Ectodermal cell (in vitro differentiated cells): Measurements from ENCODE around the gene KRT4.

Experiments used
- H3K27ac ChIP-seq: 2 replicates; pipeline ENCODE4 v1.7.0; 2013; ENCODE audit warnings: mild to moderate bottlenecking, low read depth, low read length; ENCODE audit not compliant: insufficient read depth, poor library complexity, severe bottlenecking
- H3K27me3 ChIP-seq: 2 replicates; pipeline ENCODE4 v1.7.0; 2013; ENCODE audit warnings: mild to moderate bottlenecking, low read length; ENCODE audit not compliant: insufficient read depth, control insufficient read depth, poor library complexity, severe bottlenecking
- H3K36me3 ChIP-seq: one replicate; pipeline ENCODE4 v1.7.0; 2013; ENCODE audit warnings: low read length; ENCODE audit not compliant: control insufficient read depth, insufficient read depth
- H3K4me1 ChIP-seq: one replicate; pipeline ENCODE4 v1.7.0; 2013; ENCODE audit warnings: low read length; ENCODE audit not compliant: control insufficient read depth, insufficient read depth
- H3K4me3 ChIP-seq: 2 replicates; pipeline ENCODE4 v1.7.0; 2013; ENCODE audit warnings: low read depth, low read length, control low read depth; ENCODE audit not compliant: insufficient read depth
- H3K9me3 ChIP-seq: 2 replicates; pipeline ENCODE4 v1.7.0; 2013; ENCODE audit warnings: mild to moderate bottlenecking, low read length, moderate library complexity; ENCODE audit not compliant: control insufficient read depth
- WGBS, 2 experiments: methylation state at CpG; one replicate each; pipeline ENCODE4 v1.1.7; 2013; ENCODE audit warnings: missing lambda C conversion rate in 2 of 2; 5-methylcytosine and 5-hydroxymethylcytosine counted together

Gene KRT4

DNA sequence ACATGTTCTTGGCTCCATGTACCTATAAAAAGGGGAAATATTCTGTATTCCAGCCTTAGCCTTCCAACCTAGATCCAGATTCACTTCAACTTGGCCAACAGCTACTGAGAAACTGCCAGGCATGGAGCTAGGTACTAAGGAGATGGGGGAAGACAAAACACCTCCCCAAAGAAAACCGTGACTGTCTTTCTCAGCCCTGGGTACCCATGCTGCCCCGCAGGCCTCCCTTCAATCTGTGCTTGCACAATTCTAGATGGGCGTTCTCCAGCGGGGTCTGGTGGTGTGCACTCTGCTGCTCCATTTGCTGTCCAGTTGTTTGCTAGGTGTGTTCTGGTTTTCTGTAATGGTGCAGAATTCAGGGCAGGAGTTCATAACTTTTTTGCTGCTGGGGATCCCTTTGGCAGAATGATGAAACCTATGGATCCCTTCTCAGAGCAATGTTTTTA lies 817 bp upstream of the KRT4 start:
- H3K36me3 ChIP-seq = no peaks in the 10 kb centered on the region
- H3K4me1 ChIP-seq = peaks cover 10% of the 10 kb centered on the region
- H3K27ac ChIP-seq = no peak overlapping the region
- 81 to 86% methylated on average over 4 of the region's 4 CpGs for WGBS, 2 experiments
- H3K27me3 ChIP-seq = no peaks in the 10 kb centered on the region
- no peaks in the 10 kb centered on the region for H3K9me3 ChIP-seq
- no peak overlapping the region for H3K4me3 ChIP-seq

DNA sequence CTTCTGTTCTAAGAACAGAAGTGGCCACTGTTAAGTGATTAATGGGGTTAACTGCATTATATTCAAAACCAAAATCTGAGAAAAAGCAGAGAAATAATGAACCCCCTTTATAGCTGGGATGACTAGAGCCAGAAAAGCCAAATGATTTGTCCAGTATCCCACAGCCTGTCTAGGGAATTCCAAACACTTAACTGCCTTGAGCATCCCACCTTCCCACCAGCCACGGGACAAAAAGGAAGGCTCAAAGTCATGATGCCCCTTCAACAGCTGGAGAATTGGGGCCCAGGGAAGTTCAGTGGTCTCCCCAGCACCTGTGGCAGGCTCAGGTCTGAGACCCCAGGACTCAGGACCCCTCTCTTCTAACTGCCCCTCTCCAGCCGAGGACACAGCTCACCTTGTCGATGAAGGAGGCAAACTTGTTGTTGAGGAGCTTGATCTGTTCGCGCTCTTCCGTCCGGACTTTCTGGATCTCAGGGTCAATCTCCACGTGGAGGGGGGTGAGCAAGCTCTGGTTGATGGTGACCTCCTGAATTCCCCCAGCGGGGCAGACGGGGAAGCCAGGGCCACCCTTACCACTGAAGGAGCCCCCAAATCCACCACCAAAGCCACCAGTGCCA lies 605 bp downstream of the KRT4 start:
- 94 to 97% methylated on average over 10 of the region's 10 CpGs for WGBS, 2 experiments
- Histone ChIP-seq H3K9me3 (no peaks in the 10 kb centered on the region), H3K4me1 (no peaks in the 10 kb centered on the region), H3K36me3 (no peaks in the 10 kb centered on the region), H3K27me3 (no peaks in the 10 kb centered on the region), H3K4me3 (no peak overlapping the region), H3K27ac (no peak overlapping the region)

DNA sequence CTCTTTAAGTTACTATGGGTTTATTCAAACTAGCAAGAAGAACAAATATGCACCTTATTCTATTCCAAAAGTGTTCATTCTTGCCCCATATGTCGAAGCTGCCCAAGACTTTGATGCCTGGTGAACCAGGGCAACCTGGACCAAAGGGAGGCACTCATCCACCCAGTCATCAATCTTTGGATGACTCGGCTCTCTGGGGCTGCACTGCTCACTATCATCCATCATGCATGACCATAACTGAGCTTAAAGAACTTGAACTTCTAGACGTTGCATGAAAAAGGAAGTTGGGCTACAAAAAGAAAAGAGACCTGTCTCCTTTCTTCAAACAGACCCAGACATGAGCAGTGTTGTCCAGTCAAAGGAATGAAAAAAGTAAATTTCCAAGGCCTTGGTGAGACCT lies 1.2 kb downstream of the KRT4 start:
- H3K36me3 ChIP-seq = no peaks in the 10 kb centered on the region
- no peaks in the 10 kb centered on the region for H3K9me3 ChIP-seq
- no peak overlapping the region for H3K27ac ChIP-seq
- no peak overlapping the region for H3K4me3 ChIP-seq
- no peaks in the 10 kb centered on the region for H3K27me3 ChIP-seq
- 81 to 90% methylated on average over 3 of the region's 3 CpGs for WGBS, 2 experiments
- no peaks in the 10 kb centered on the region for H3K4me1 ChIP-seq

DNA sequence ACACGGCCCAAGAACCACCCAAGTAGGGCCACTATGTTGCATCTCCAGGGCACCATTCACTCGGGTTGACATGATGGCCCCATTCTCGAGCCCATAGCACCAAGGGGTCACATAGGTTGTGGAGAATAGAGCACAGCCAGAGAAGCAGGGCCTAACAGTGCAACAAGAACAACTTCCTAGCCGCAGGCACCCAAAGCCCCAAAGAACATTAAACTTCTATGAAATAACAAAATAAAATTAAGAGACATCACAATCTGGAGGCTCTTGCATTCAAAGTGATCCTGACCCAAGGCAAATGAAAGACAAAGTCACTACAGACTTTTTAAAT lies 1.9 kb downstream of the KRT4 start:
- Histone ChIP-seq H3K36me3 (no peaks in the 10 kb centered on the region), H3K27me3 (no peaks in the 10 kb centered on the region), H3K4me1 (no peaks in the 10 kb centered on the region), H3K4me3 (no peak overlapping the region), H3K9me3 (no peaks in the 10 kb centered on the region), H3K27ac (no peak overlapping the region)
- WGBS, 2 experiments = 77 to 78% methylated on average over 4 of the region's 4 CpGs

GRCh38 chr12:52811191-52812072 lies 2.5 kb downstream of the KRT4 start:
- Histone ChIP-seq H3K4me1 (no peaks in the 10 kb centered on the region), H3K9me3 (no peaks in the 10 kb centered on the region), H3K4me3 (no peak overlapping the region), H3K27ac (no peak overlapping the region), H3K36me3 (no peaks in the 10 kb centered on the region), H3K27me3 (no peaks in the 10 kb centered on the region)
- WGBS, 2 experiments = 92% methylated on average over 9 of the region's 9 CpGs

GRCh38 chr12:52810554-52810953 lies 3.4 kb downstream of the KRT4 start:
- WGBS, 2 experiments = 71 to 72% methylated on average over 5 of the region's 5 CpGs
- H3K27me3 ChIP-seq = no peaks in the 10 kb centered on the region
- H3K4me3 ChIP-seq = no peak overlapping the region
- H3K27ac ChIP-seq = no peak overlapping the region
- no peaks in the 10 kb centered on the region for H3K36me3 ChIP-seq
- H3K4me1 ChIP-seq = no peaks in the 10 kb centered on the region
- no peaks in the 10 kb centered on the region for H3K9me3 ChIP-seq

GRCh38 chr12:52809166-52809565 lies 4.8 kb downstream of the KRT4 start:
- no peak overlapping the region for H3K4me3 ChIP-seq
- H3K9me3 ChIP-seq = no peaks in the 10 kb centered on the region
- H3K4me1 ChIP-seq = peaks cover 6% of the 10 kb centered on the region
- H3K36me3 ChIP-seq = no peaks in the 10 kb centered on the region
- no peaks in the 10 kb centered on the region for H3K27me3 ChIP-seq
- H3K27ac ChIP-seq = no peak overlapping the region
- 91% methylated on average over 7 of the region's 7 CpGs for WGBS, 2 experiments

- peaks cover 6% of the 10 kb centered on the region for H3K4me1 ChIP-seq
- no peak overlapping the region for H3K27ac ChIP-seq
- no peaks in the 10 kb centered on the region for H3K9me3 ChIP-seq
- no peaks in the 10 kb centered on the region for H3K36me3 ChIP-seq
- H3K27me3 ChIP-seq = no peaks in the 10 kb centered on the region
- 95 to 97% methylated on average over 8 of the region's 8 CpGs for WGBS, 2 experiments
- H3K4me3 ChIP-seq = no peak overlapping the region
Measured at GRCh38 chr12:52808573-52809160, 5.2 kb downstream of the KRT4 start.

DNA sequence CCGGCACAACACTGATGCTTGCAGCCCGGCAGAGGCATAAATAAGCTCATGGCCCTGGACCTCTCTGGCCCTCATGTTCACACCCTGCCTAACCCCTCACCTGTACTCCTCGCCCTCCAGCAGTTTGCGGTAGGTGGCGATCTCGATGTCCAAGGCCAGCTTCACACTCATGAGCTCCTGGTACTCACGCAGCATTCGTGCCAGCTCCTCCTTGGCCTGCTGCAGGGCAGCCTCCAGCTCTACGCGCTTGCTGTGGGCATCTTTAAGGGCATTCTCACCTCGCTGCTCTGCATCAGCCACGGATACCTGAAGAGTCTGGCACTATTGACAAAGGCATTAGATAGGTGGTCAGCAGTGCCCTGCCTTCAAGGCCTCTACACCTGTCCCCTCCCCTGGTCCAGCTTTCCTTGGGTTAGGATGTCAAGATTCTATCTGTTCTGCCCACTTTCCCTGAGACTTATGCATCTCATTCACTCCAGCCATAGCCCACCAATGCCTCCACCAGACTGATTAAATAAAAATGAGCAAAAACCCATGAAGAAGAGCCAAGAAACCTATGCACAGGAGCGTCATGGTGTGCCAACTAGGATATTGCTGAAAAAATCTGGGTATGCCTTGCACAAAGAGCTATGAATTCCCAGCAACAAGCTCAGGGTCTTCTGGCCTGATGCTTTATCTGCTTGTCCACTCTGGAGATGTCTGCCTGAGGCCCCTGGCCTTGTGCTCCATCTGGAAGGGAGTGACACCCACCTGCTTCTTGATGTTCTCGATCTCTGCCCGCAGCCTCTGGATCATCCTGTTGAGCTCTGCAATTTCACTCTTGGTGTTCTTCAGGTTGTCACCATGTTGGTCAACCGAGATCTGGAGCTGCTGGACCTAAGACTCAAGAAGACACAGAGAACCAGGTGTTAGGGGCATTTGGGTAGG lies 6.1 kb downstream of the KRT4 start:
- H3K36me3 ChIP-seq = no peaks in the 10 kb centered on the region
- H3K4me3 ChIP-seq = no peak overlapping the region
- 93 to 94% methylated on average over 16 of the region's 16 CpGs for WGBS, 2 experiments
- H3K27ac ChIP-seq = no peak overlapping the region
- no peaks in the 10 kb centered on the region for H3K27me3 ChIP-seq
- no peaks in the 10 kb centered on the region for H3K9me3 ChIP-seq
- peaks cover 6% of the 10 kb centered on the region for H3K4me1 ChIP-seq
